GM12865 (cell line): ENCODE measurements around the gene FGF11.
"Not testable (repeated sequence)": the region's sequence is repeated elsewhere in the genome, so short reads cannot be mapped to it uniquely, and the experiment has no call there.

Source experiments
- DNase-seq: peaks from one replicate; pipeline ENCODE4 v3.0.0; 2010; ENCODE audit warnings: low read depth
- H3K4me3 ChIP-seq: 2 replicates; pipeline ENCODE4 v1.5.1; 2011; ENCODE audit warnings: mild to moderate bottlenecking, low read depth, low read length, control low read depth
- CTCF ChIP-seq: IDR thresholded peaks from 2 replicates; pipeline ENCODE4 v1.5.1; 2011; ENCODE audit warnings: low read length, control low read depth, low read depth, inconsistent platforms; ENCODE audit not compliant: insufficient read depth; ENCODE audit errors: missing control alignments

FGF11 gene

DNA sequence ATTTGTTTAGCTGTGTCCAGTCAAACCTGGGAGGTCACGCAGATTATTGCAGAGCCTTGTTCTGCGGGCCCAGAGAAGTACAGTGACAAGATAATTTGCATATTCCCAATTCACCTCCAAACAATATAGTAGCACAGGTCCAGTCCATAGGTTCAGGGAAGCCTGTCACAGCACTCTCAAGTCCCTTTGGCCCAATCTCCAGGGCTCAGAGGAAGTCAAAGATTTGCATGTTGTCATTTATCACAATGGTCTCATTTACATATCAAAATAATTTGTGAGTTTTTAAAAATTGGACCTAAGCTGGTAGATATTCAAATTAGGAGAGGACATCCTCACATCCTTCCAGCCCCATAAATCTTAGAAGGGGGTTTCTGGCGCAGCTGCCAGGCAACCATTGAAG is 28.2 kb downstream of the FGF11 start:
- DNase-seq, result no peak
- no peak for TF ChIP-seq CTCF
- no peak overlapping the region for H3K4me3 ChIP-seq

DNA sequence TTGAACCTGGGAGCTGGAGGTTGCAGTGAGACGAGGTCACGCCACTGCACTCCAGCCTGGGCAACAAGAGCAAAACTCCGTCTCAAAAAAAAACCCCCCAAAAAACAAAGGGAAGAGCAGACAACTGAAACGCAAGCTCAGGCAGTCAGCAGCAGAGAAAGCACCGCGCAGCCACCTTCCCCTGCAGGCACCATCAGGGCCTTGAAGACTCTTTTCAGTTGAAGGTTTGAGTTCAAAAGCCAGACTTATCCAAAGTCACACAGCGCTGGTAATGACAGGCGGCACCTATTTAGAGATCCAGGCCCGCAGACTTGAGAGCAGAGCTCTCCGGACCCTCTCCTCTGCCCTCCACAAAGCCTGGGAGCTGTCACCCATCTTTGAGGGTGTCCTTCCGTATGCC is 29.0 kb downstream of the FGF11 start:
- H3K4me3 ChIP-seq, result no peak overlapping the region
- DNase-seq, result no peak
- no peak for TF ChIP-seq CTCF

DNA sequence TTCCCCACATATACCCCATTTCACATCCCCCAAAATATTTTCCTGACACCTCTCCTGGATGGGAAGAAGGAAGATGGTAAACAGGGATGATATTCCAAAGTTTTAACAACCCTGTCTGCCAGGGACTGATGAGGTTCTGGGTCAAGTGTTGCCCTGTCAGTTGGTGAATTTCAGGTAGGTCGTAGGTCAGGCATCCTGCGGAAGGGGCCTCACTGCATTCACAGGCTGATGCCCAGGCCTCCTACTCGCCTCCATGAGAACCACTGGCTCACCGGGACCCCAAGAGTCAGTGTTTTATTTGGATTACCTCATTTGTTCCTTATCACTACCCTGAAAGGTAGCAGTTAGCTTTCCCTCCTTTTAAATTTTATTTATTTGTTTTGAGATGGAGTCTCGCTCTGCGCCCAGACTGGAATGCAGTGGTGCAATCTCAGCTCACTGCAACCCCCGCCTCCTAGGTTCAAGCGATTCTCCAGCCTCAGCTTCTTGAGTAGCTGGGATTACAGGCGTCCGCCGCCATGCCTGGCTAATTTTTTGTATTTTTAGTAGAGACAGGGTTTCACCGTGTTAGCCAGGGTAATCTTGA is 29.6 kb downstream of the FGF11 start:
- DNase-seq, result no peak
- no peak overlapping the region for H3K4me3 ChIP-seq
- no peak for TF ChIP-seq CTCF

DNA sequence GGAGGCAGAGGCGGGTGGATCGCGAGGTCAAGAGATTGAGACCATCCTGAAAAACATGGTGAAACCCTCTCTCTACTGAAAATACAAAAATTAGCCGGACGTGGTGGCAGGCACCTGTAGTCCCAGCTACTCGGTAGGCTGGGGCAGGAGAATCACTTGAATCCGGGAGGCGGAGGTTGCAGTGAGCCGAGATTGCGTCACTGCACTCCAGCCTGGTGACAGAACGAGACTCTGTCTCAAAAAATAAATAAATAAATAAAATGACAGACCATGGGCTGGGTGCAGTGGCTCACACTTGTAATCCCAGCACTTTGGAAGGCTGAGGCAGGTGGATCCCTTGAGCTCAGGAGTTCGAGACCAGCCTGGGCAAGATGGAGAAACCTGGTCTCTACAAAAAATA is 30.5 kb downstream of the FGF11 start:
- not testable (repeated sequence) for H3K4me3 ChIP-seq

DNA sequence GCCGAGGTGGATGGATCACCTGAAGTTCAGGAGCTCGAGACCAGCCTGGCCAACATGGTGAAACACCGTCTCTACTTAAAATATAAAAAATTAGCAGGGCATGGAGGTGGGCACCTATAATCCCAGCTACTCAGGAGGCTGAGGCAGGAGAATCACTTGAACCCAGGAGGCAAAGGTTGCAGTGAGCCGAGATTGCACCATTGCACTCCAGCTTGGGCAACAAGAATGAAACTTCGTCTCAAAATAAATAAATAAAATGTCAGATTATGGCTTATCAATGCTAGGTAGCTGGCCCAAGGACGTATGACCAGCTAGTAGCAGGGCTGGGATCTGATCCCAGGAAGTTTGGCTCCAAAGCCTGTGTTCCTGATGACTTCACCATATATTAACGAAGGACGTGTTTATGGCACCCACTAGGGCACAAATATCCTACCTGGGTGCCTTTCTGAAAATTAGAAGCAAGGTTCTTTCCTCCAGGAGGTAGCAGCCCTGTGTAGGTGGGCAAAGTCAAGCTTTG is 31.2 kb downstream of the FGF11 start:
- DNase-seq, H3K4me3 ChIP-seq: not testable (repeated sequence)

More for the DNA sequence above, 30.5 kb downstream of the FGF11 start:
- not testable (repeated sequence) for DNase-seq

- TF ChIP-seq CTCF, result no peak
- DNase-seq, result no peak
Measured at GRCh38 chr17:7471729-7472128, 32.4 kb downstream of the FGF11 start.

GRCh38 chr17:7474767-7475166 is 35.5 kb downstream of the FGF11 start:
- DNase-seq, result not testable (repeated sequence)

More at GRCh38 chr17:7471729-7472128, 32.4 kb downstream of the FGF11 start:
- H3K4me3 ChIP-seq, result no peak overlapping the region

DNA sequence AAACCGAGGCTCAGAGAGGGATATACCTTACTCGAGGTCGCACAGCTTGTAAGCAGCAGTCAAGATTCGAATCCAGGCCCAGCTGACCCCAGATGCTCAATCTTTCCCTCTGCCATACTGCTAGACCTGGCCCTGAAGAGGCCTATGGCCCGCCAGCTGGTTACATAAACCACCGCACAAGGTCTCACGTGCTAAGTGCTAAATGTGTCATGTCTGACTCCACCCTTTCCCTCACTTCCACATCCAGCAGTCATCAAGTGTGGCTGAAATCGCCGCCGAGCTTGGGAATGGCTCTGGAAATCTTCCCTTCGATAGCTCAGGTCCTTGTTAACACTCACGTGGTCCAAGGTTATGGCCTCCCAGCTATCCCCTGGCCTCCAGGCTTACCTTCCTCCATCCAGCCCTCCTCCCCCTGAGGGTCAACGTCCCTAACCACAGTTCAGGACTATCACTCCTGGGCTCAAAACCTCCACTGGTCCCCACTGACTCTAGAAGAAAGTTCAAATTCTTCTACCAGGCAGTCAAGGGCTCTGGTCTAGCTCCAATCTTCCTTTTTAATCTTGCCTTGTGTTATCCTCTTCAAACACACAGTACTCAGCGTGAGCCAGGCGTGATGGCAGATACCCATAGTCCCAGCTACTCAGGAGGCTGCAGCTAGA is 36.6 kb downstream of the FGF11 start:
- TF ChIP-seq CTCF, result no peak
- H3K4me3 ChIP-seq, result no peak overlapping the region
- DNase-seq, result no peak

More at GRCh38 chr17:7474767-7475166, 35.5 kb downstream of the FGF11 start:
- H3K4me3 ChIP-seq, result not testable (repeated sequence)
